DOHH2 (cell line): ENCODE results near the gene UNC50.

Experiments used
- H3F3A ChIP-seq: fragments of 200-600 bp; sonication (generic), shearing (Covaris generic); 2 replicates; pipeline ENCODE4 v1.6.0; 2016; ENCODE audit warnings: antibody characterized with exemption, mild to moderate bottlenecking; ENCODE audit not compliant: control insufficient read depth, insufficient read depth
- H3K27ac ChIP-seq: fragments of 200-600 bp; sonication (generic); 2 replicates; pipeline ENCODE4 v1.5.1; 2014; ENCODE audit warnings: low read depth, mild to moderate bottlenecking, low read length, moderate library complexity
- H3K27me3 ChIP-seq: fragments of 200-600 bp; sonication (generic); 2 replicates; pipeline ENCODE4 v1.6.1; 2014; ENCODE audit warnings: mild to moderate bottlenecking, low read length, mixed read lengths; ENCODE audit not compliant: control insufficient read depth
- H3K36me3 ChIP-seq: fragments of 200-600 bp; sonication (generic); 2 replicates; pipeline ENCODE4 v1.6.1; 2014; ENCODE audit warnings: mild to moderate bottlenecking, low read length, moderate library complexity, mixed read lengths; ENCODE audit not compliant: control insufficient read depth
- H3K4me1 ChIP-seq: fragments of 200-600 bp; sonication (generic); 2 replicates; pipeline ENCODE4 v1.6.1; 2014; ENCODE audit warnings: mild to moderate bottlenecking, low read length, mixed read lengths; ENCODE audit not compliant: control insufficient read depth
- H3K4me2 ChIP-seq: fragments of 200-600 bp; sonication (generic); 2 replicates; pipeline ENCODE4 v1.6.0; 2014; ENCODE audit warnings: mild to moderate bottlenecking, low read length, moderate library complexity
- H3K4me3 ChIP-seq: fragments of 200-600 bp; sonication (generic); 2 replicates; pipeline ENCODE4 v1.5.1; 2014; ENCODE audit warnings: mild to moderate bottlenecking, low read length, mixed read lengths
- H3K79me2 ChIP-seq: fragments of 200-600 bp; sonication (generic); 2 replicates; pipeline ENCODE4 v1.6.1; 2014; ENCODE audit warnings: mild to moderate bottlenecking, low read length, mixed read lengths; ENCODE audit not compliant: control insufficient read depth
- H3K9me2 ChIP-seq: fragments of 200-600 bp; sonication (generic); replicated peaks from 2 replicates; pipeline ENCODE4 v1.6.1; 2014; ENCODE audit warnings: mild to moderate bottlenecking, low read length, mixed read lengths; ENCODE audit not compliant: control insufficient read depth
- H3K9me3 ChIP-seq: fragments of 200-600 bp; sonication (generic); 2 replicates; pipeline ENCODE4 v1.6.1; 2014; ENCODE audit warnings: antibody characterized with exemption, low read length, mixed read lengths; ENCODE audit not compliant: control insufficient read depth, insufficient read depth
- H4K20me1 ChIP-seq: fragments of 200-600 bp; sonication (generic); 2 replicates; pipeline ENCODE4 v1.6.0; 2014; ENCODE audit warnings: low read depth, mild to moderate bottlenecking, antibody characterized with exemption, low read length, moderate library complexity; ENCODE audit not compliant: control insufficient read depth, insufficient read depth
- EZH2phosphoT487 ChIP-seq: fragments of 200-600 bp; sonication (generic); IDR thresholded peaks from 2 replicates; pipeline ENCODE4 v1.6.1; 2017; ENCODE audit warnings: borderline replicate concordance, mild to moderate bottlenecking, antibody characterized with exemption, low read length, moderate library complexity, mixed read lengths
- TF ChIP-seq, protein P1 (sequence below): fragments of 200-600 bp; sonication (generic); IDR thresholded peaks from one replicate; pipeline ENCODE4 v1.5.1; 2014; ENCODE audit warnings: antibody characterized with exemption, mild to moderate bottlenecking, low read depth, low read length; ENCODE audit not compliant: poor library complexity, severe bottlenecking

The UNC50 gene

DNA sequence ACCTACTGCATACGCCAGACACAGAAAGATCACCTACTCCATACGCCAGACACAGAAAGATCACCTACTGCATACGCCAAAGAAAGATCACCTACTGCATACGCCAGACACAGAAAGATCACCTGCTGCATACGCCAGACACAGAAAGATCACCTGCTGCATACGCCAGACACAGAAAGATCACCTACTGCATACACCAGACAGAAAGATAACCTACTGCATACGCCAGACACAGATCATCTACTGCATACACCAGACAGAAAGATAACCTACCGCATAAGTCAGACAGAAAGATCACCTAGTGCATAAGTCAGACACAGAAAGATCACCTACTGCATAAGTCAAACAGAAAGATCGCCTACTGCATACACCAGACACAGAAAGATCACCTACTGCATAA, 25.9 kb upstream of the UNC50 start:
- Histone ChIP-seq H3K9me2 (no peaks in the 10 kb centered on the region), H3K4me3 (no peak overlapping the region), H3K36me3 (no peaks in the 10 kb centered on the region; the same call in 1 of the 2 replicates), H3K27ac (no peak overlapping the region), H3K4me1 (no peaks in the 10 kb centered on the region), H4K20me1 (no peaks in the 10 kb centered on the region), H3K79me2 (no peaks in the 10 kb centered on the region), H3K4me2 (no peak overlapping the region), H3K27me3 (no peaks in the 10 kb centered on the region), H3F3A (no peaks in the 10 kb centered on the region), H3K9me3 (no peaks in the 10 kb centered on the region)
- TF ChIP-seq, protein P1, sequence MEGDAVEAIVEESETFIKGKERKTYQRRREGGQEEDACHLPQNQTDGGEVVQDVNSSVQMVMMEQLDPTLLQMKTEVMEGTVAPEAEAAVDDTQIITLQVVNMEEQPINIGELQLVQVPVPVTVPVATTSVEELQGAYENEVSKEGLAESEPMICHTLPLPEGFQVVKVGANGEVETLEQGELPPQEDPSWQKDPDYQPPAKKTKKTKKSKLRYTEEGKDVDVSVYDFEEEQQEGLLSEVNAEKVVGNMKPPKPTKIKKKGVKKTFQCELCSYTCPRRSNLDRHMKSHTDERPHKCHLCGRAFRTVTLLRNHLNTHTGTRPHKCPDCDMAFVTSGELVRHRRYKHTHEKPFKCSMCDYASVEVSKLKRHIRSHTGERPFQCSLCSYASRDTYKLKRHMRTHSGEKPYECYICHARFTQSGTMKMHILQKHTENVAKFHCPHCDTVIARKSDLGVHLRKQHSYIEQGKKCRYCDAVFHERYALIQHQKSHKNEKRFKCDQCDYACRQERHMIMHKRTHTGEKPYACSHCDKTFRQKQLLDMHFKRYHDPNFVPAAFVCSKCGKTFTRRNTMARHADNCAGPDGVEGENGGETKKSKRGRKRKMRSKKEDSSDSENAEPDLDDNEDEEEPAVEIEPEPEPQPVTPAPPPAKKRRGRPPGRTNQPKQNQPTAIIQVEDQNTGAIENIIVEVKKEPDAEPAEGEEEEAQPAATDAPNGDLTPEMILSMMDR, result no peak
- TF ChIP-seq EZH2phosphoT487, result no peak

DNA sequence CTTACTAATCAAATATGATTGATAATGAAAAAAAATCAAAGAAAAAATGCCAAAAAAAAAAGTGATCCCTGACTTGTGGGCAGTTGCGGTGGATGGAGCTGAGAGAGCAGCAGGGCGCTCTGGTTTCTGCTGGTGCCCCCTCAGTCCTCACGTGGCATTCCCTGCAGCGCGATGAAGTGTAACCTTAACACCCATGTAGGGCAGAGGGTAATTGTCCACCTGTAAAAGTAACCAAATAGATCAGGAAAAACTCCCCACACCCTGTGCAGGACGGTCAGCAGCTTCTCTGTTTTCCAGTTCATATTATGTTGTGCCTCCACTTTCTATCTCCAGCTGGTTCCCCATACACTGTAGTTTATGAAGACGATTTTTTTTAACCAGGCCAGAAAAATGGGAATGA, 25.1 kb upstream of the UNC50 start:
- Histone ChIP-seq H3K4me1 (no peaks in the 10 kb centered on the region), H3K4me2 (no peak overlapping the region), H4K20me1 (no peaks in the 10 kb centered on the region), H3K36me3 (no peaks in the 10 kb centered on the region; the same call in 1 of the 2 replicates), H3K4me3 (no peak overlapping the region), H3K27ac (no peak overlapping the region), H3F3A (no peaks in the 10 kb centered on the region), H3K9me3 (no peaks in the 10 kb centered on the region), H3K79me2 (no peaks in the 10 kb centered on the region), H3K27me3 (no peaks in the 10 kb centered on the region), H3K9me2 (no peaks in the 10 kb centered on the region)
- TF ChIP-seq, protein P1, result no peak
- TF ChIP-seq EZH2phosphoT487, result no peak

DNA sequence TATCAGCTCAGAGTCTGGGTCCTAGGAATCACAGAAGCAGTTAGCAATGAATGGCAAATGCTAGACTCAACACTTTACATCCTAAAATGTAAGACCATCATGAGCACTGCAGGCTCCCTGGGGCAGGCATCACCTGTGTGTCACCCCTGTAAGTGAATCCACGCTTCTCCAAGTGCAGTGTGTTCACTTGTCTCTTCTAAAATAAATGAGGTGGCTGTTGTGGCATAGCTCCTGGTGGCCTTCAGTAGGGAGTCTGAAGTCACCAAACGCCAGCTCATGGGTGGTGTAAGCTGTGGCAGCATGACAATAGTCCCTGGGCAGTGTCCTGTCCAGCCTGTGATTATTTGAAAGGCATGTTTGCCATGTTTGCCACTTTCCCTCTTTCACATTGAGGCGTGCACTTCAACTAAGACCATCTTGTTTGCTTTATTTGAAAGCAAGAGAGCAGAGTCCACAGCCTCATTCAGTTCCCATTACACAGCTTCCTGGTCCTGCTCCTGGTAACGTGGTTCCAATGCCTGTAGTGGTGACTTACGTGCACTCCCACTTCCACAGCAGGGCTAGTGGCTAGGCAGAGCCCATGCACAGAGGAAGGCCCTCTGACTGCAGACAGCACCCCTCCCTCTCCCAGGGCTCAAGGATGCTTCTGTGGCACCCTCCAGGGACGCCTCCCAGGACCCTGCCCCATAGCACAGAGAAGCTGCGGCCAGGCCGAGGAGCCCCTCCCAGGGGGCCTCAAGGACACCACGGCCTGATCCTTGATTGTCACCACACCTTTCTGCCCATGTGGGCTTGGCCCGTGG, 24.4 kb upstream of the UNC50 start:
- Histone ChIP-seq H3K4me2 (no peak overlapping the region), H3K27ac (no peak overlapping the region), H3K9me3 (no peaks in the 10 kb centered on the region), H3F3A (no peaks in the 10 kb centered on the region), H3K4me3 (no peak overlapping the region), H3K36me3 (no peaks in the 10 kb centered on the region; the same call in 1 of the 2 replicates), H3K9me2 (no peaks in the 10 kb centered on the region), H3K79me2 (no peaks in the 10 kb centered on the region), H3K4me1 (no peaks in the 10 kb centered on the region), H3K27me3 (no peaks in the 10 kb centered on the region), H4K20me1 (no peaks in the 10 kb centered on the region)
- TF ChIP-seq, protein P1, result no peak
- TF ChIP-seq EZH2phosphoT487, result no peak
